NT2/D1 (cell line): Measurements from ENCODE around the gene AMBRA1.

Experiments used
- DNase-seq: peaks from one replicate; pipeline ENCODE4 v3.0.0-alpha.2; 2011; ENCODE audit warnings: low read depth, low spot score
- H3K27me3 ChIP-seq: 2 replicates; pipeline ENCODE4 v1.6.0; 2011; ENCODE audit warnings: mild to moderate bottlenecking; ENCODE audit not compliant: insufficient read length, insufficient read depth
- H3K36me3 ChIP-seq: 2 replicates; pipeline ENCODE4 v1.6.1; 2011; ENCODE audit warnings: mild to moderate bottlenecking, low read length, mixed read lengths; ENCODE audit not compliant: insufficient read depth, insufficient read length
- H3K4me1 ChIP-seq: 2 replicates; pipeline ENCODE4 v1.5.1; 2011; ENCODE audit not compliant: insufficient read depth, insufficient read length
- H3K4me3 ChIP-seq: 2 replicates; pipeline ENCODE4 v1.5.1; 2011; ENCODE audit warnings: low read depth; ENCODE audit not compliant: insufficient read length
- H3K9ac ChIP-seq: 2 replicates; pipeline ENCODE4 v1.6.0; 2011; ENCODE audit warnings: low read depth; ENCODE audit not compliant: insufficient read length
- H3K9me3 ChIP-seq: 2 replicates; pipeline ENCODE4 v1.5.1; 2011; ENCODE audit warnings: mild to moderate bottlenecking, low read length; ENCODE audit not compliant: insufficient read depth
- SUZ12 ChIP-seq: IDR thresholded peaks from 2 replicates; pipeline ENCODE4 v1.6.1; 2011; ENCODE audit not compliant: insufficient read length, insufficient read depth; ENCODE audit errors: extremely low read depth
- YY1 ChIP-seq: IDR thresholded peaks from 2 replicates; pipeline ENCODE4 v1.6.1; 2011; ENCODE audit not compliant: insufficient read length, insufficient read depth
- ZNF274 ChIP-seq: IDR thresholded peaks from 2 replicates; pipeline ENCODE4 v1.6.1; 2011; ENCODE audit warnings: mild to moderate bottlenecking, low read depth, low read length

The AMBRA1 gene

GRCh38 chr11:46397526-46397925 lies 196.3 kb downstream of the AMBRA1 start:
- no peak overlapping the region for H3K9ac ChIP-seq
- peaks cover 52% of the 10 kb centered on the region for H3K36me3 ChIP-seq
- no peaks in the 10 kb centered on the region for H3K4me1 ChIP-seq
- no peak for TF ChIP-seq ZNF274
- no peak for TF ChIP-seq YY1
- no peak for TF ChIP-seq SUZ12
- H3K27me3 ChIP-seq = peaks cover 15% of the 10 kb centered on the region
- H3K9me3 ChIP-seq = no peaks in the 10 kb centered on the region
- DNase-seq = no peak
- no peak overlapping the region for H3K4me3 ChIP-seq

- Histone ChIP-seq H3K4me1 (peaks cover 18% of the 10 kb centered on the region), H3K4me3 (no peak overlapping the region), H3K9me3 (no peaks in the 10 kb centered on the region), H3K27me3 (peaks cover 42% of the 10 kb centered on the region), H3K9ac (no peak overlapping the region), H3K36me3 (peaks cover 27% of the 10 kb centered on the region)
- no peak for DNase-seq
- TF ChIP-seq ZNF274 (no peak), YY1 (no peak), SUZ12 (no peak)
These were observed 200.1 kb downstream of the AMBRA1 start for GRCh38 chr11:46393759-46394158.

GRCh38 chr11:46393231-46393616 lies 200.6 kb downstream of the AMBRA1 start:
- Histone ChIP-seq H3K36me3 (peaks cover 25% of the 10 kb centered on the region), H3K27me3 (peaks cover 47% of the 10 kb centered on the region), H3K4me1 (peaks cover 24% of the 10 kb centered on the region), H3K9me3 (no peaks in the 10 kb centered on the region), H3K9ac (peak overlapping the region; percentile 61), H3K4me3 (peak overlapping the region; percentile 49)
- TF ChIP-seq YY1 = no peak
- TF ChIP-seq ZNF274 = no peak
- no peak for TF ChIP-seq SUZ12
- DNase-seq = no peak

GRCh38 chr11:46392421-46393230 lies 201.2 kb downstream of the AMBRA1 start:
- TF ChIP-seq SUZ12 (peak; percentile 30), YY1 (no peak)
- peak; percentile 91 for DNase-seq
- H3K4me3 ChIP-seq = peak overlapping the region; percentile 49

GRCh38 chr11:46391578-46392420 lies 202.0 kb downstream of the AMBRA1 start, which contains the start of gene CHRM4:
Gene CHRM4 (minus strand): TSS chr11:46391776. CDS start chr11:46386557, 5,219 bp downstream.
- H3K9me3 ChIP-seq = no peaks in the 10 kb centered on the region
- peaks cover 35% of the 10 kb centered on the region for H3K4me1 ChIP-seq
- no peak for TF ChIP-seq YY1
- no peak for TF ChIP-seq SUZ12
- no peak for TF ChIP-seq ZNF274
- H3K4me3 ChIP-seq = peak within 1 kb of the TSS; percentile 49
- peaks cover 61% of the 10 kb centered on the region for H3K27me3 ChIP-seq
- peak within 1 kb of the TSS; percentile 67 for H3K9ac ChIP-seq
- H3K36me3 ChIP-seq = peaks cover 11% of the 10 kb centered on the region
- no peak for DNase-seq

More at GRCh38 chr11:46392421-46393230, 201.2 kb downstream of the AMBRA1 start:
- Histone ChIP-seq H3K9ac (peak overlapping the region; percentile 61), H3K9me3 (no peaks in the 10 kb centered on the region), H3K27me3 (peaks cover 53% of the 10 kb centered on the region), H3K4me1 (peaks cover 30% of the 10 kb centered on the region), H3K36me3 (peaks cover 19% of the 10 kb centered on the region)

GRCh38 chr11:46391186-46391577 lies 202.6 kb downstream of the AMBRA1 start:
- no peak for DNase-seq
- TF ChIP-seq ZNF274 = no peak
- TF ChIP-seq YY1 = no peak
- no peak for TF ChIP-seq SUZ12
- H3K4me3 ChIP-seq = peak overlapping the region; percentile 49
- no peaks in the 10 kb centered on the region for H3K9me3 ChIP-seq
- peaks cover 37% of the 10 kb centered on the region for H3K4me1 ChIP-seq
- H3K27me3 ChIP-seq = peaks cover 64% of the 10 kb centered on the region
- peaks cover 6% of the 10 kb centered on the region for H3K36me3 ChIP-seq
- H3K9ac ChIP-seq = peak overlapping the region; percentile 67

GRCh38 chr11:46390331-46391171 lies 203.3 kb downstream of the AMBRA1 start:
- TF ChIP-seq SUZ12 (no peak), YY1 (no peak), ZNF274 (no peak)
- DNase-seq = no peak
- H3K9ac ChIP-seq = peak overlapping the region; percentile 67
- no peaks in the 10 kb centered on the region for H3K36me3 ChIP-seq
- H3K27me3 ChIP-seq = peaks cover 68% of the 10 kb centered on the region
- H3K9me3 ChIP-seq = no peaks in the 10 kb centered on the region
- H3K4me1 ChIP-seq = peaks cover 37% of the 10 kb centered on the region
- peak overlapping the region; percentile 34 for H3K4me3 ChIP-seq
